ENCODE data around the gene DPP6. TPM values are rescaled to one million over a fixed set of nuclear protein-coding genes. Genes with fewer than 3 reads are reported as not detected.

Gene DPP6
- total and polyA plus RNA-seq, 2 experiments from 2014 or later, result not detected

GRCh38 chr7:154517768-154518167 lies 465.6 kb downstream of the DPP6 start:
- H3K27me3 Mint-ChIP-seq (ENCODE audit: insufficient read depth, low read depth, poor library complexity), result peaks cover 2% of the 10 kb centered on the region
- H3F3A ChIP-seq (replicated peaks; ENCODE audit: low read depth), result no peaks in the 10 kb centered on the region
- H3K36me3 Mint-ChIP-seq (ENCODE audit: low read depth), result no peaks in the 10 kb centered on the region

More at GRCh38 chr7:154517768-154518167, 465.6 kb downstream of the DPP6 start:
- H3K4me1 ChIP-seq (ENCODE audit: insufficient read depth), result no peaks in the 10 kb centered on the region
- H3K79me2 ChIP-seq (replicated peaks; ENCODE audit: insufficient read depth), result no peaks in the 10 kb centered on the region
- no peak overlapping the region for H3K4me3 Mint-ChIP-seq
- no peaks in the 10 kb centered on the region; the same call in 1 of the 2 replicates for H3K36me3 ChIP-seq (ENCODE audit: insufficient read depth)
- H3K27me3 ChIP-seq (ENCODE audit: insufficient read depth), result no peaks in the 10 kb centered on the region
- H3K4me2 ChIP-seq, result no peak overlapping the region
- no peak for TF ChIP-seq EZH2 (IDR thresholded peaks at IDR 0.05; ENCODE audit: low read depth, unreplicated experiment)
- TF ChIP-seq ETS1 (IDR thresholded peaks at IDR 0.05), result no peak
- no peak for TF ChIP-seq ZNF114 (CRISPR knock-in tag; IDR thresholded peaks at IDR 0.05)
- no peak for TF ChIP-seq ZNF462 (CRISPR knock-in tag; IDR thresholded peaks at IDR 0.05)
- no peak for TF ChIP-seq REST (IDR thresholded peaks at IDR 0.05; ENCODE audit: unreplicated experiment)
- TF ChIP-seq EZH2phosphoT487 (IDR thresholded peaks at IDR 0.05; ENCODE audit: unreplicated experiment), result no peak
- TF ChIP-seq CTCF (conservative IDR thresholded peaks at IDR 0.05; ENCODE audit: low read depth in 2 of 2), result no peak
- no peak for TF ChIP-seq STAT1 (IDR thresholded peaks at IDR 0.05; ENCODE audit: unreplicated experiment)
- no peak for TF ChIP-seq ZNF331 (CRISPR knock-in tag; IDR thresholded peaks at IDR 0.05; ENCODE audit: low read depth)
- no peak for TF ChIP-seq NANOG (IDR thresholded peaks at IDR 0.05; ENCODE audit: borderline replicate concordance)
- H3K27ac Mint-ChIP-seq, result no peak overlapping the region
- H3K9me2 ChIP-seq (ENCODE audit: insufficient read depth), result no peaks in the 10 kb centered on the region
- no peaks in the 10 kb centered on the region for H3K9me3 Mint-ChIP-seq
- no peak overlapping the region for H3K27ac ChIP-seq (ENCODE audit: low read depth)
- no peak overlapping the region for H2AFZ ChIP-seq
- H4K20me1 ChIP-seq (replicated peaks; ENCODE audit: insufficient read depth), result no peaks in the 10 kb centered on the region
- ATAC-seq, result no peak
- DNase-seq (ENCODE audit: low spot score), result no peak
- no peaks in the 10 kb centered on the region for H3K4me1 Mint-ChIP-seq
- H3K4me3 ChIP-seq, result no peak overlapping the region
